Mammary epithelial cell (primary cell): ENCODE data around the gene DNASE1L3.

ENCODE experiments used
- EZH2 ChIP-seq: IDR thresholded peaks from 2 replicates; pipeline ENCODE4 v1.6.1; 2012; ENCODE audit warnings: low read length, inconsistent platforms, borderline replicate concordance
- TF ChIP-seq, protein P1 (sequence below), 2 donors: IDR thresholded peaks in 1 of 2; conservative IDR thresholded peaks in 1 of 2; 2 replicates each; pipeline ENCODE4 v1.5.1; 2011 to 2012; ENCODE audit warnings: inconsistent platforms in 2 of 2, low read length in 2 of 2, mild to moderate bottlenecking in 2 of 2, control low read depth in 1 of 2, low read depth in 1 of 2; ENCODE audit not compliant: insufficient read depth in 1 of 2; ENCODE audit errors: extremely low read depth in 1 of 2

DNA sequence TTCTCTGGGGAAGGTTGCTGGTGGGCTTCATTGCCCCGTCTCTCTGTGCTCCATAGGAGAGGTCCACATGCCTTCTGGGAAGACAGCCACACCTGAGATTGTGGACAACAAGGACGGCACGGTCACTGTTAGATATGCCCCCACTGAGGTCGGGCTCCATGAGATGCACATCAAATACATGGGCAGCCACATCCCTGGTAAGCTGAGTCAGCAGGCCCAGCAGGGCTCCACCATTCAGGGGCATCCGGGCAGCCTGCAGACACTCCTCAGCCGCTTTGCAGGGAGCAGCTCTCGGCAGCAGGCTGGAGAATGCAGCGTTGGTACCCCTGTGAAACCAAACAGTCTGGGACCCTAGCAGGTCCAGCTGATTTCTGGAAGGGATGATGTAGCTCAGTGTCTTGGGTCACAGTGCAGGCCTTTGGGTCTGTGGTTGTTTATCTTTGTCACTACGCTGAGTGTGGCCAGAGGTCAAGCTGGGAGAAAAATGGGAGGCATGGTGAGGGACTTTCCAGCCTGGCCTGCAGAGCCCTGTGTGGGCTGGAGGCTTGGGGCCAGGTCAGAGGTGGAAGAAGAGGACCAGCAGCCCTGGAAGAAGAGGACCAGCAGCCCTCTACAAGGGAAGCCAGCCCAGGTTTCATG, 67.2 kb downstream of the DNASE1L3 start:
- TF ChIP-seq, protein P1, sequence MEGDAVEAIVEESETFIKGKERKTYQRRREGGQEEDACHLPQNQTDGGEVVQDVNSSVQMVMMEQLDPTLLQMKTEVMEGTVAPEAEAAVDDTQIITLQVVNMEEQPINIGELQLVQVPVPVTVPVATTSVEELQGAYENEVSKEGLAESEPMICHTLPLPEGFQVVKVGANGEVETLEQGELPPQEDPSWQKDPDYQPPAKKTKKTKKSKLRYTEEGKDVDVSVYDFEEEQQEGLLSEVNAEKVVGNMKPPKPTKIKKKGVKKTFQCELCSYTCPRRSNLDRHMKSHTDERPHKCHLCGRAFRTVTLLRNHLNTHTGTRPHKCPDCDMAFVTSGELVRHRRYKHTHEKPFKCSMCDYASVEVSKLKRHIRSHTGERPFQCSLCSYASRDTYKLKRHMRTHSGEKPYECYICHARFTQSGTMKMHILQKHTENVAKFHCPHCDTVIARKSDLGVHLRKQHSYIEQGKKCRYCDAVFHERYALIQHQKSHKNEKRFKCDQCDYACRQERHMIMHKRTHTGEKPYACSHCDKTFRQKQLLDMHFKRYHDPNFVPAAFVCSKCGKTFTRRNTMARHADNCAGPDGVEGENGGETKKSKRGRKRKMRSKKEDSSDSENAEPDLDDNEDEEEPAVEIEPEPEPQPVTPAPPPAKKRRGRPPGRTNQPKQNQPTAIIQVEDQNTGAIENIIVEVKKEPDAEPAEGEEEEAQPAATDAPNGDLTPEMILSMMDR (conservative IDR thresholded peaks at IDR 0.05 in 1 of 2, IDR thresholded peaks at IDR 0.05 in 1 of 2; ENCODE audit: extremely low read depth in 1 of 2, insufficient read depth in 1 of 2, low read depth in 1 of 2, low read length in 2 of 2): no peak
- no peak for TF ChIP-seq EZH2
